Endothelial cell of umbilical vein (primary cell): ENCODE results near the gene MGAT5B. TPM values are rescaled to one million over a fixed set of nuclear protein-coding genes. Genes with fewer than 3 reads are reported as not detected.

Source experiments
- BruUV-seq: library from RNA; stranded (reverse); fragments of 400-500 nt; replicated peaks from 2 replicates; lab custom pipeline; 2021; lab: Mats Ljungman, UMichigan
- CTCF ChIA-PET: fragments of 300-600, 350-600 bp; sonication (Branson Sonifier 250); formaldehyde crosslinking; loops from one replicate; lab custom pipeline; 2021; ENCODE audit warnings: antibody characterized with exemption, inconsistent platforms; lab: Charles Lee
- POLR2A ChIA-PET: fragments of 300-600, 350-600 bp; sonication (Branson Sonifier 250); formaldehyde crosslinking; loops from one replicate; lab custom pipeline; 2021; ENCODE audit warnings: antibody characterized with exemption, inconsistent platforms; lab: Charles Lee
- DNase-seq: peaks from one replicate; pipeline ENCODE4 v3.0.0-alpha.2; 2011; ENCODE audit warnings: low read depth, low spot score
- FAIRE-seq: peaks from 2 replicates; lab custom pipeline; 2011; peaks lifted over from hg19 to GRCh38; lab: Jason Lieb, UNC
- H2AFZ ChIP-seq: 2 replicates; pipeline ENCODE4 v1.6.0; 2012; ENCODE audit warnings: low read depth, low read length, control low read depth, inconsistent platforms
- H3K27ac ChIP-seq: 2 replicates; pipeline ENCODE4 v1.5.1; 2011; ENCODE audit warnings: low read depth, mild to moderate bottlenecking, control low read depth, low read length, moderate library complexity; ENCODE audit not compliant: insufficient read depth
- H3K27me3 ChIP-seq, 2 experiments: 2 replicates each; pipeline versions ENCODE4 v1.6.0 to v1.6.1; 2011; ENCODE audit warnings: low read length in 2 of 2, mixed read lengths in 1 of 2; ENCODE audit not compliant: control insufficient read depth in 2 of 2, insufficient read depth in 2 of 2
- H3K36me3 ChIP-seq, 2 experiments: 2 replicates in 1 of 2; 3 replicates in 1 of 2; pipeline ENCODE4 v1.5.1; 2011; ENCODE audit warnings: low read length in 2 of 2, mild to moderate bottlenecking in 1 of 2, moderate library complexity in 1 of 2; ENCODE audit not compliant: control insufficient read depth in 2 of 2, insufficient read depth in 2 of 2; ENCODE audit errors: extremely low read depth in 1 of 2
- H3K4me1 ChIP-seq: 3 replicates; pipeline ENCODE4 v1.5.1; 2011; ENCODE audit warnings: mild to moderate bottlenecking, low read length; ENCODE audit not compliant: control insufficient read depth, insufficient read depth; ENCODE audit errors: extremely low read depth
- H3K4me2 ChIP-seq: 2 replicates; pipeline ENCODE4 v1.6.1; 2011; ENCODE audit warnings: low read length, control low read depth, mixed read lengths; ENCODE audit not compliant: insufficient read depth
- H3K4me3 ChIP-seq, 3 experiments: fragments of 200-600 bp in 1 of 3; sonication (generic), shearing (Covaris generic) in 1 of 3; replicated peaks in 1 of 3; 2 replicates each; pipeline ENCODE4 v1.5.1; 2011 to 2016; ENCODE audit warnings: control low read depth in 3 of 3, low read length in 3 of 3, mild to moderate bottlenecking in 2 of 3, inconsistent platforms in 1 of 3, low read depth in 1 of 3, moderate library complexity in 1 of 3; ENCODE audit not compliant: insufficient read depth in 1 of 3
- H3K79me2 ChIP-seq: 2 replicates; pipeline ENCODE4 v1.6.0; 2012; ENCODE audit warnings: low read length, inconsistent platforms; ENCODE audit not compliant: control insufficient read depth, insufficient read depth
- H3K9ac ChIP-seq: replicated peaks from 2 replicates; pipeline ENCODE3; 2011; ENCODE audit warnings: low read length, control low read depth; ENCODE audit not compliant: insufficient read depth; ENCODE audit errors: extremely low read depth
- H3K9me1 ChIP-seq: replicated peaks from 3 replicates; pipeline ENCODE4 v1.6.0; 2011; ENCODE audit warnings: mild to moderate bottlenecking, low read length; ENCODE audit not compliant: control insufficient read depth, insufficient read depth; ENCODE audit errors: extremely low read depth
- H3K9me3 ChIP-seq: replicated peaks from 2 replicates; pipeline ENCODE4 v1.5.1; 2012; ENCODE audit warnings: low read length, inconsistent platforms; ENCODE audit not compliant: control insufficient read depth, insufficient read depth
- H4K20me1 ChIP-seq: replicated peaks from 2 replicates; pipeline ENCODE3; 2011; ENCODE audit warnings: mild to moderate bottlenecking, low read length; ENCODE audit not compliant: control insufficient read depth, insufficient read depth; ENCODE audit errors: extremely low read depth
- EZH2 ChIP-seq: IDR thresholded peaks from 2 replicates; pipeline ENCODE4 v1.6.1; 2012; ENCODE audit warnings: borderline replicate concordance, low read depth, mild to moderate bottlenecking, moderate library complexity, low read length, inconsistent platforms; ENCODE audit not compliant: severe bottlenecking
- FOS ChIP-seq: IDR thresholded peaks from 2 replicates; pipeline ENCODE4 v1.6.1; 2011; ENCODE audit warnings: mild to moderate bottlenecking, low read length, moderate library complexity, borderline replicate concordance; ENCODE audit not compliant: insufficient read depth
- GATA2 ChIP-seq: IDR thresholded peaks from 2 replicates; pipeline ENCODE4 v1.7.0; 2011; ENCODE audit warnings: low read depth, mild to moderate bottlenecking, moderate library complexity, mixed read lengths, low read length; ENCODE audit not compliant: insufficient read length, insufficient read depth
- JUN ChIP-seq: IDR thresholded peaks from 2 replicates; pipeline ENCODE4 v1.6.1; 2011; ENCODE audit warnings: borderline replicate concordance, low read depth; ENCODE audit not compliant: insufficient read length, insufficient read depth
- MYC ChIP-seq: IDR thresholded peaks from one replicate; pipeline ENCODE4 v1.6.1; 2011; ENCODE audit warnings: mild to moderate bottlenecking, low read depth, low read length
- POLR2A ChIP-seq: IDR thresholded peaks from 2 replicates; pipeline ENCODE4 v1.6.1; 2012; ENCODE audit warnings: low read depth, mild to moderate bottlenecking, control low read depth, low read length
- POLR2AphosphoS5 ChIP-seq: IDR thresholded peaks from 2 replicates; pipeline ENCODE4 v1.6.1; 2012; ENCODE audit warnings: low read depth, mild to moderate bottlenecking, control low read depth, low read length, moderate library complexity; ENCODE audit not compliant: insufficient read depth
- dilution Hi-C: fragments of 300-500 bp; cut with MboI; formaldehyde crosslinking; loops from one replicate; pipeline ENCODE4 v1.15.0; 2019; ENCODE audit warnings: low sequenced_read_pairs; ENCODE audit not compliant: extremely low pct_ligation_motif_present
- intact Hi-C: fragments of 100-400 bp; cut with micrococcal nuclease; formaldehyde crosslinking; loops from one replicate; pipeline ENCODE4 v1.10.0; 2022
- polyA plus RNA-seq, 4 experiments: library from polyadenylated mRNA; depleted of rRNA in 3 of 4; stranded (reverse) in 3 of 4; unstranded in 1 of 4; fragments of >200 nt; gene quantifications; 2 replicates each; pipeline versions ENCODE4 v1.2.1 to v1.2.3, GENCODE V29; 2011 to 2012; ENCODE audit warnings: missing spikeins in 1 of 4
- total RNA-seq: library from RNA; stranded (reverse); gene quantifications from 2 replicates; pipeline ENCODE4 v1.2.3, GENCODE V29; 2021
- TF ChIP-seq, protein P1 (sequence below), 2 donors: IDR thresholded peaks; 1 replicate in 1 of 2; 2 replicates in 1 of 2; pipeline ENCODE4 v1.5.1; 2011; ENCODE audit warnings: low read length in 2 of 2, mild to moderate bottlenecking in 2 of 2, moderate library complexity in 2 of 2, control low read depth in 1 of 2, inconsistent platforms in 1 of 2, low read depth in 1 of 2; ENCODE audit not compliant: insufficient read depth in 1 of 2; ENCODE audit errors: extremely low read depth in 1 of 2
- TF ChIP-seq, protein P2 (sequence below): IDR thresholded peaks from 2 replicates; pipeline ENCODE4 v1.6.1; 2011; ENCODE audit not compliant: insufficient read depth, insufficient read length

The MGAT5B gene
- total and polyA plus RNA-seq, 2 donors (not counting 3 experiments of a cell fraction or from before 2014, with no cell fraction given): 1.7 to 2.1 TPM

DNA sequence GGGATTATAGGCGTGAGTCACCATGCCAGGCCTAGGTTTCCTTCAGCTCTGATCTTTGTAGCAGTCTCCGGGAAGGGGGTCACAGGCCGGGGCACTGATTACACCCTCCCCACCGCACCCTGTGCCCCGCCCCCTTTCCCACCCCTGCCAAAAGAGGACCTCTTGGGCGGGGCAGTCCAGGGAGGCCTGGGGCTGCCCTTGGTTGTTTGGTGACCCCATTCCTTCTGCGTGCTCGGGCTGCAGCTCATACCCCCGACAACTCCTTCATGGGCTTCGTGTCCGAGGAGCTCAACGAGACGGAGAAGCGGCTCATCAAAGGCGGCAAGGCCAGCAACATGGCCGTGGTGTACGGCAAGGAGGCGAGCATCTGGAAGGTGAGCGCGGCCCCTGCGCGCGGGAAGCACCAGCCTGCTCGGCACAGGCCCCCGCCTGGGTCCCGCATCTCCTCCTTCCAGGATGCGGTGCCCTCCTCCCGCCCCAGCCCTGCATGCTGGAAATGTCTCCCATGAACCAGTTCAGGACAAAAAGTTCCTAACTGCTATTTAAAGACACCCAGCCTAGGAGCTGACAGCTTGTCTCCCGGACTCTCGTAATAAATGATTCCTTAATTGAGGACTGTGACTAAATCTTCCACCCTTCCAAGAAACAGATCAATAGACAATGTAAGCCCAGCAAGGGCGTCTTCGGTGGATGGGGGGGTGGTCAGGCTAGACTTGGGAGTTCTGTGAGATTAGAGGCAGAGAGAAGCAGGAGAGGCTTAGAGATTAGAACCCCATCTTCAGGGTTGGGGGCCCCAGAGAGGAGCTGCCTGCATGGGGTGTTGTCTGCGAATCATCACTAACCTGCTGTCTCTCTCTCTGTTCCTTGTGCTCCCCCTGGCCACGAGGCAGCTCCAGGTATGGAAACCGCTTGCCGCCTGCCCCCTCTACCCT, 64.5 kb downstream of the MGAT5B start:
- no peak overlapping the region for H3K4me2 ChIP-seq
- no peak overlapping the region for H3K9ac ChIP-seq
- no peaks in the 10 kb centered on the region for H3K79me2 ChIP-seq
- no peak overlapping the region for H3K4me3 ChIP-seq
- intact Hi-C loops (no loop called here), dilution Hi-C loops (no loop called here)
- no peak for TF ChIP-seq JUN
- no peaks in the 10 kb centered on the region for H3K9me1 ChIP-seq
- H3K27me3 ChIP-seq: no peaks in the 10 kb centered on the region
- no peaks in the 10 kb centered on the region for H3K9me3 ChIP-seq
- no peaks in the 10 kb centered on the region for H3K4me1 ChIP-seq
- no TSS peak for BruUV-seq
- H4K20me1 ChIP-seq: no peaks in the 10 kb centered on the region
- ChIA-PET CTCF (interaction anchor here (0.6 to 1.6 kb wide), 2 partner anchors 14 to 65 kb away, joined by 3 to 4 read pairs; partner anchors contain the start of gene MGAT5B), POLR2A (no interaction called here)
- H3K36me3 ChIP-seq: no peaks in the 10 kb centered on the region
- FAIRE-seq (no peak), DNase-seq (no peak)
- H3K27ac ChIP-seq: no peak overlapping the region
- no peak overlapping the region for H2AFZ ChIP-seq

DNA sequence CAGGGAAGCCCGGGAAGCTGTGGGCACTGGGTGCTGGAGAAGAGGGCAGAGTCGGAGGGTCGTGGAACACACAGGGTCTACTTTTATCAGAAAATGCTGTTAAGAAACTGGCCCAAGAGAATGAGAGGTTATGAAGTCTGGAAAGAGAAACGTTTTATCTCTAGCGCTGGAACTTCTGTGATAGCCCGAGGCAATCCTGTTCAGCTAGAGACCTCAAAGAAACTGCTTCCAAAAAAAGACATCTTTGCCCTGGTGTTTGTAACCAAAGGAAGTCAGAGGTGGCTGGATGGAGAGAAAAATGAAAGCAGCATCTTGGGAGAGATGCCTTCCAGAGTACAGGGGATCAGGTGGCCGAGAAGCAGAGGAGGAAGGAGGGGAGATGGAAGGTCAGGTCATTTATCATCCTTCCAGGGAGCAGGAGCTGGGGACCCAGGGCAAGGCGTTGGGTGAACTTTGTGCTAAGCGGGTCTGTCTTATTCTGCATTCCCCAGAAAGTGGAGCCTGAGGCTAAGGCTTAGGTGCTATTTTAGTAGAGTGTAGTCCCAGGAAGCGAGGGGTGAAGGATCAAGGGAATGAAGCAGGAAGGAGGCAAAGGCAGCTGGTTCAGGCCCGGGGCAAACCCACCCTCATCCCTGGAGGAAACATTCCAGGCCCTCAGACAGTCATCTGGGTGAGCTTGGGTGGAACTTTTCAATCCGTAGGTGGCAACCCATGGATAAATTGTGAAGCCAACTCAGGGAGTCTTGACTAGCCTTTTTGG, 66.5 kb downstream of the MGAT5B start:
- DNase-seq: no peak
- H3K27ac ChIP-seq: no peak overlapping the region
- no TSS peak for BruUV-seq
- no peak overlapping the region for H3K4me3 ChIP-seq
- FAIRE-seq: no peak
- H3K9ac ChIP-seq: no peak overlapping the region
- no peaks in the 10 kb centered on the region for H3K79me2 ChIP-seq
- dilution Hi-C loops: no loop called here
- H3K4me2 ChIP-seq: no peak overlapping the region
- ChIA-PET CTCF (interaction anchor here (1.2 kb wide), 1 partner anchor 17 kb away, joined by 3 read pairs; no protein-coding TSS in a partner anchor), POLR2A (no interaction called here)
- intact Hi-C loops: no loop called here
- no peaks in the 10 kb centered on the region for H3K4me1 ChIP-seq
- H4K20me1 ChIP-seq: no peaks in the 10 kb centered on the region
- no peaks in the 10 kb centered on the region for H3K9me3 ChIP-seq
- TF ChIP-seq JUN (no peak), POLR2A (no peak), MYC (no peak), POLR2AphosphoS5 (no peak), FOS (no peak), EZH2 (no peak), GATA2 (no peak)
- TF ChIP-seq, protein P1, sequence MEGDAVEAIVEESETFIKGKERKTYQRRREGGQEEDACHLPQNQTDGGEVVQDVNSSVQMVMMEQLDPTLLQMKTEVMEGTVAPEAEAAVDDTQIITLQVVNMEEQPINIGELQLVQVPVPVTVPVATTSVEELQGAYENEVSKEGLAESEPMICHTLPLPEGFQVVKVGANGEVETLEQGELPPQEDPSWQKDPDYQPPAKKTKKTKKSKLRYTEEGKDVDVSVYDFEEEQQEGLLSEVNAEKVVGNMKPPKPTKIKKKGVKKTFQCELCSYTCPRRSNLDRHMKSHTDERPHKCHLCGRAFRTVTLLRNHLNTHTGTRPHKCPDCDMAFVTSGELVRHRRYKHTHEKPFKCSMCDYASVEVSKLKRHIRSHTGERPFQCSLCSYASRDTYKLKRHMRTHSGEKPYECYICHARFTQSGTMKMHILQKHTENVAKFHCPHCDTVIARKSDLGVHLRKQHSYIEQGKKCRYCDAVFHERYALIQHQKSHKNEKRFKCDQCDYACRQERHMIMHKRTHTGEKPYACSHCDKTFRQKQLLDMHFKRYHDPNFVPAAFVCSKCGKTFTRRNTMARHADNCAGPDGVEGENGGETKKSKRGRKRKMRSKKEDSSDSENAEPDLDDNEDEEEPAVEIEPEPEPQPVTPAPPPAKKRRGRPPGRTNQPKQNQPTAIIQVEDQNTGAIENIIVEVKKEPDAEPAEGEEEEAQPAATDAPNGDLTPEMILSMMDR (IDR thresholded peaks at IDR 0.05; ENCODE audit: extremely low read depth in 1 of 2, insufficient read depth in 1 of 2, low read depth in 1 of 2, low read length in 2 of 2): no peak
- TF ChIP-seq, protein P2, sequence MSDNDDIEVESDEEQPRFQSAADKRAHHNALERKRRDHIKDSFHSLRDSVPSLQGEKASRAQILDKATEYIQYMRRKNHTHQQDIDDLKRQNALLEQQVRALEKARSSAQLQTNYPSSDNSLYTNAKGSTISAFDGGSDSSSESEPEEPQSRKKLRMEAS: no peak
- no peak overlapping the region for H2AFZ ChIP-seq
- no peaks in the 10 kb centered on the region for H3K9me1 ChIP-seq
- no peaks in the 10 kb centered on the region for H3K27me3 ChIP-seq
- no peaks in the 10 kb centered on the region for H3K36me3 ChIP-seq
